NT2/D1 (cell line): ENCODE data around the gene SLC30A7.

Experiments
- DNase-seq: peaks from one replicate; pipeline ENCODE4 v3.0.0-alpha.2; 2011; ENCODE audit warnings: low read depth, low spot score
- H3K27me3 ChIP-seq: 2 replicates; pipeline ENCODE4 v1.6.0; 2011; ENCODE audit warnings: mild to moderate bottlenecking; ENCODE audit not compliant: insufficient read length, insufficient read depth
- H3K36me3 ChIP-seq: 2 replicates; pipeline ENCODE4 v1.6.1; 2011; ENCODE audit warnings: mild to moderate bottlenecking, low read length, mixed read lengths; ENCODE audit not compliant: insufficient read depth, insufficient read length
- H3K4me1 ChIP-seq: 2 replicates; pipeline ENCODE4 v1.5.1; 2011; ENCODE audit not compliant: insufficient read depth, insufficient read length
- H3K4me3 ChIP-seq: 2 replicates; pipeline ENCODE4 v1.5.1; 2011; ENCODE audit warnings: low read depth; ENCODE audit not compliant: insufficient read length
- H3K9ac ChIP-seq: 2 replicates; pipeline ENCODE4 v1.6.0; 2011; ENCODE audit warnings: low read depth; ENCODE audit not compliant: insufficient read length
- H3K9me3 ChIP-seq: 2 replicates; pipeline ENCODE4 v1.5.1; 2011; ENCODE audit warnings: mild to moderate bottlenecking, low read length; ENCODE audit not compliant: insufficient read depth
- SUZ12 ChIP-seq: IDR thresholded peaks from 2 replicates; pipeline ENCODE4 v1.6.1; 2011; ENCODE audit not compliant: insufficient read length, insufficient read depth; ENCODE audit errors: extremely low read depth
- YY1 ChIP-seq: IDR thresholded peaks from 2 replicates; pipeline ENCODE4 v1.6.1; 2011; ENCODE audit not compliant: insufficient read length, insufficient read depth
- ZNF274 ChIP-seq: IDR thresholded peaks from 2 replicates; pipeline ENCODE4 v1.6.1; 2011; ENCODE audit warnings: mild to moderate bottlenecking, low read depth, low read length

Gene SLC30A7

DNA sequence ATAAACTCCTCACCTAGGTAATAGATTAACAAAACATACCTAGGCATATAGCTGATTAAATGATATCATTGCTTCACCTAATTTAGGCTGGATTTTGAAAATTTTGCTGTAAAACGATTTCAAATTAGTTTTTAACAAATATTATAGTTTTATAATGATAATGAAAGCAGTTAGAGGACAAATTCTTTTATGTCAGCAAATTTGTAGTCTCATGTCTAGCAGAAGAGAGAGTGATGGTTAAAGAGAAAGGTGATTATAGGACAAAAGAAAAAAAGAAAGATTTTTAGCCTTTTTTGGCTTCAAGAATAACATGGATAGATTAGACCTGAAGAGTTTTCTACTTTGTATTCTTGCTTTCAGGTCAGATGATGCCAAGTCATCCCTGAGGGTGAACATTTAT is 133.3 kb downstream of the SLC30A7 start:
- TF ChIP-seq SUZ12: no peak
- TF ChIP-seq ZNF274: no peak
- no peak for TF ChIP-seq YY1
- no peak for DNase-seq
- H3K4me1 ChIP-seq: no peaks in the 10 kb centered on the region
- H3K9me3 ChIP-seq: no peaks in the 10 kb centered on the region
- H3K4me3 ChIP-seq: no peak overlapping the region
- no peak overlapping the region for H3K9ac ChIP-seq
- no peaks in the 10 kb centered on the region for H3K27me3 ChIP-seq
- peaks cover 32% of the 10 kb centered on the region for H3K36me3 ChIP-seq

DNA sequence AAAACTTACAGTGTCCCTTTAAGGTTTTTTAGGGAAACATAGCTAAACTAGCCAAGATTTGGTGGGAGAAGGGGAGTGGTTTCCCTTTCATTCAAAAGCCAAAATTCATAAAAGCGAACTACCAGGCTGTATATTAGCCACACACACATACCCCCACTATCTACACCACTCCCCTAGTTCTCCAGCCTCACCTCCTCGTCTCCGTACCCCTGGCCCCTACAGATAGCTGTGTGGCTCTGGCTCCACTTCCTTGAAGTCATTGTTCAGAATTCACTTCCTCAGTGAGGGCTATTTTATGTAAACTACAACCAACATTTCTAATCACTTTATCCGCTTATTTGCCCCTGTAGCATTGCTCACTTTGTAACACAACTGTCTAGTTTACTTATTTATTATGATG is 135.0 kb downstream of the SLC30A7 start:
- H3K4me3 ChIP-seq: no peak overlapping the region
- no peaks in the 10 kb centered on the region for H3K27me3 ChIP-seq
- no peak overlapping the region for H3K9ac ChIP-seq
- TF ChIP-seq YY1 (no peak), SUZ12 (no peak), ZNF274 (no peak)
- no peak for DNase-seq
- H3K36me3 ChIP-seq: peaks cover 31% of the 10 kb centered on the region
- H3K4me1 ChIP-seq: no peaks in the 10 kb centered on the region
- H3K9me3 ChIP-seq: no peaks in the 10 kb centered on the region
